GM21423 (cell line): ENCODE measurements around the gene C4orf50.
"Not testable (repeated sequence)": the region's sequence is repeated elsewhere in the genome, so short reads cannot be mapped to it uniquely, and the experiment has no call there.

ENCODE experiments used
- ATAC-seq: cut with Tn5 transposase; IDR thresholded peaks from one replicate; pipeline ENCODE4 v1.9.1; 2021; ENCODE audit warnings: mild to moderate bottlenecking, moderate library complexity; ENCODE audit not compliant: unreplicated experiment

C4orf50 gene

DNA sequence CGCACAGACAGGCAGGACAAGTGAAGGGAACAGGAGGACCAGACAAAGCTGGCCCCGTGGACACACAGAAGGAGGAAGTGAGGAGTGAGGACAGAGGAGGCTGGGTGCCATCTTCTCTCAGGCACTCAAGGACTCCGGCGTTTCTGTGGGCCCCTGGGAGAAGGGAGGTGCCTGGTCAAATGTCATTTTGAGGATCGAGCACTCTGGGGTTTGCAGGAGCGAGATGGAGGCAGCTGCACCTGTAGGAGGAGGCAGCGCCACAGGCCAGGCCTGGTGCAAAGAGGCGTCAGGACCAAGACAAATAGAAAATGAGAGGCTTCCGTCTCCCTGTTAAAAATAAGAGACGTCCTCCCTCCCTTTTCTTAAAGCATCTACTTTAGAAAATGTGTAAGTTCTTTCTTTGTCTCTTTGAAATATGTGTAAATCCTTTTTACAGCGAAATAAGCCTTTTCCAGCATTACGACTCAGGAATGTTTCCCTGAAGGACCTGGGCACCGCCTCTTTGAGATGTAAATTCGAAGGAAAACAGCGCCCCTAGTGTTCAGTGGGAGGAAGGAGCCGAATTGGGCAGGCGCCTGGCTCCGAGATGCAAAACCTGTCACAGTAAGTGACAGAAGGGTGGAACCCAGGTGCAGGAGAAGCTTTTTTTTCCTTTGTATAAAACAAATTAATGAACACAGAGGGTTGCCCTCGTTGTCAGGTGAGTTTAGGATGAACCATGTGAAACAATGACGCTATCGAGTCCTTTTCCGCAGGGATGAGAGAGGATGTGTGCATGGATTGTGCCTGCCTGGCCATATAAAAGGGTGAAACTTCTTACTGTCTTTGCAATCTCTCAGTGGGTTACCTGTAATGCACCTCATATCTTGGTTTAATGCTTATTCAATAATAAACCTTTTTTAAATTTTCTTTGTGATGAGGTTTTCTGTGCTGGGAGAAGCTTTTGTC lies 1.4 kb upstream of the C4orf50 start:
- no peak for ATAC-seq

DNA sequence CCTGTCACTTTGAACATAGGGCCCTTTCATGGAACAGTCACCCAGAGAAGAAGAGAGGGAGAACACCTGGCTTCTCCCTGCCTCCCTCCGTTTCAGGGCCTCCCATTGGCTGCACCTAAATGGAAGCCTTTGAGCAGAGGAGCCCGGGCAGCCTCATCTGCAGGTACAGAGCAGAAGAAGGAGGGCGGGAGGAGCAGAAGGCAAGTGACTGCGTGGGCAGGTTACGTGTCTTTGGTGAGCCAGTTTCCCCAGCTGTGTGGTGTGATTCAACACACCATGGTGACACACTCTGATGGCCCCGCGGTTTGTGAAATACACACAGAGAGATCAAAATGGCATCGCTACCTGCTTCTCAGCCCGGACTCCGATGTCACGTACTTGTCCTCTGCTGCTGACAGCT lies 431 bp downstream of the C4orf50 start:
- ATAC-seq, result no peak

DNA sequence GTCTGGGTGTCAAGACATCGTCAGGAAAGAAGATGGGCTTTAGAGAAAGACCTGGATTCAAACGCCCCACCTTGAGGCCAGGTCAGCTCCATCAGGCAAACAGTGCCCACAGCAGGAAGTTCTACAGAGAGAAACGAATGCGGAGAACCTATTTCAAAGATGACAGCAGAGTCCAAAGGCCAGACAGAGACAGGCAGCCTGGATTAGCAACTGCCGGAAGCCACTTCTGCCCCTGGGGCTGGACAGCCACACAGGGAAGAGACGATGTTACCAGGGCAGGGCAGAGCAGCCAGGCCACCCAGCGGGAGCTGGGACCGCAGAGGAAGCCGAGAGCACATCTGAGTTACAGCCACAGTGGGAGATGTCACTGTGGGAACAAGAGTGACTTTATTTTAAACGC lies 1.2 kb downstream of the C4orf50 start:
- no peak for ATAC-seq

DNA sequence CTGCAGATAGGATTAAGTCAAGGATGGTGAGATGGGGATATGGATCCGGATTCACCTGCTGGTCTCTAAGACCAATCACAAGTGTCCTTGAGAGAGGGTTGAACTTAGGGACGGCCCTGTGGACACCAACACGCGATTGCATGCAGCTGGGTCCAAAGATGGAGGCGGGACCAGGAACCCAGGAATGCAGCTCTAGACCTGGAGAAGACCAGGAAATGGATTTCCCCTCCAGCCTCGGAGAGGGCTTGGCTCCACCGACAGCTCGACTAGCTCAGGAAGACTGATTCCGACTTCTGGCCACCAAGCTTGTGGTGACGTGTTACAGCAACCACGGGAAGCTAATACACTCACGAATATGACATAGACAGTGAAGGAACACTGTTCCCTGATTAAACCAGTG lies 4.7 kb downstream of the C4orf50 start:
- no peak for ATAC-seq

DNA sequence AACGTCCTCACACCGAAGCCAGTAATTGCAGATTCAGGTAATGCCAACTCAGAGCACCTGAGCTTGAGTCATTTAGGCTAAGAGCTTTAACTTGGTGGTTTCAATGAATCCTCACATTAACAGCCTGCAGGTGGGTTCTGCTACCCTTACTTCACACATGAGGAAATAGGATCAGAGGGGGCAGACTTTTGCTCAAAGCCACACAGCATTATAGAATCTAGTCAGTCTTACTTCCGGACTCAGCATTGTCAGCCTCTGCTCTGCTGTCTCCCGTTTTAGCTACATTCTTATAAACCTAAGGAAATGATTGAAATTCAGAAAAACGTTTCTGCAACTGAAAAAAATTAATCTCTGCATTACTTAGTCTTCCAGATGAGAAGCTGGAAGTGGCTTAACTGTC lies 6.0 kb downstream of the C4orf50 start:
- ATAC-seq, result no peak

DNA sequence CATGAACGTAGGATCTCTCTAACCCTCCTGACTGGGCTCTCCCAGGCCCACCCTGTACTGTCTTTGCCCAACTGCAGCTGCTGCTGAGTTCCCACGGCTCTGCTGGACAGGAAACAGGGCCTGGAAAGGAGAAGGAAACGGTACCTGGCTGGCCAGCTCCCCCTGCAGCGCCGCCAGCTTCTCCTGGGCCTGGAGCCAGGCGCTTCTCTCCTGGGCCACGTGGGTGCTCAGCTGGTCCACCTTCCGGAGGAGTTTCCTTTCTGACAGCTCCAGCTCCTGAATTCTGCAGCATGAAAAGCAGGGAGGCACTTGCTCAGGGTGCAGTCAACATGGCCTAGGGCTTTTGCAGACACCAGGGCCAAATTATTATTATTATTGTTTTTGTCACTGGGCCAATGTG lies 6.5 kb downstream of the C4orf50 start:
- no peak for ATAC-seq

DNA sequence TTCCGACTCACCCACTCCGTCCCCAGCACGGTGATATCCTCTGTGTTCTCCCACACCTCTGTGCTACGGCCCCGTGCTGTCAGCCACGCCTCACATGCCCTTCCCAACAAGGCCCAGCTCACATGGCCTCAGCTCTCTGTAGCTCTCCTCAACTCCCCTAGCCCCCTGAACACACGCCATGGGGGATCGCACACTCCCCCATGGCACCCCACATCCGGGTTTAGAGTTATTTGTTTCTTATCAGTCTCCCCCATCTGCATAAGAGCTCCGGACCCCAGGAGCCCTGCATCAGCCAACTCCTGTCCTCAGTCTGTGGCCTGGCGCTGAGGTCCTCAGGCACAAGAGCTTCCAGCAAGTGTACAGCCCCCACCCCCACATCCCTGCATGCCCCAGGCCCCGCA lies 7.0 kb downstream of the C4orf50 start:
- ATAC-seq, result no peak

DNA sequence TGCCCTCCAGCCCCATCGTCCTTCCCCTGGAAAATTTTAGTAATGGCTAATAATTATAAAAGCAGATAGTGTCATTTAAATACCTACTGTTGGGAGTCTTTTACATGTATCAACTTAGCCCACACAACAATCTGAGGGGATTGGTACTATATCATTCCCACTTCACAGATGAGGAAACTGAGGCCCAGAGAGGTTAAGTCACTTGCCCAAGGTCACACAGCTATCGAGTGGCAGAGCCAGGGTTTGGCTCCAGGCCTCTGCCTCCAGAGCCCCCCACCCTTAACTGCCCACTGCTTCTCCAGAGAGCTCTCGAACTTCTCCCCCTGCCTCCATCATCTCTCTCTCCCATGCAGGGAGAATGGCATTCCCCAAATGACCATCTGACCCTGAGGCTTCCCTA lies 7.4 kb downstream of the C4orf50 start:
- ATAC-seq, result no peak

DNA sequence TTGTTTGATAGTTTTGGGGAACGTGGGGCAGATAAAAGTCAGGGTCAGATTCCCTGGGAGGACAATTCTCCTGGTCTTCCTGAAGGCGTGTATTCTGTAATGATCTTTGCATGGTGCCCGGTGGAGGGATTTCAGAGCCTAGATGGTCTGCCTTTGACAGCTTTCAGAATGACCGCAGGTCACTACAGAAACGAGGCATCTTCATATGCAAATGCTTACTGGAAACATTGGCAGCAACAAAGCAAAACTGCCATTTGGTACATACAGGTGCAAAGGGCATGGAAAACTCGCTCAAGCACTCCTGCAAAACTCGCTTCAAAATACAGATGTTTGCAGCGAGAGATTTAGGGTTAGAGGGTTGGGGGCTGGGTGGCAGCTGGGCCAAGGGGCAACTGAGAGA lies 8.8 kb downstream of the C4orf50 start:
- no peak for ATAC-seq

DNA sequence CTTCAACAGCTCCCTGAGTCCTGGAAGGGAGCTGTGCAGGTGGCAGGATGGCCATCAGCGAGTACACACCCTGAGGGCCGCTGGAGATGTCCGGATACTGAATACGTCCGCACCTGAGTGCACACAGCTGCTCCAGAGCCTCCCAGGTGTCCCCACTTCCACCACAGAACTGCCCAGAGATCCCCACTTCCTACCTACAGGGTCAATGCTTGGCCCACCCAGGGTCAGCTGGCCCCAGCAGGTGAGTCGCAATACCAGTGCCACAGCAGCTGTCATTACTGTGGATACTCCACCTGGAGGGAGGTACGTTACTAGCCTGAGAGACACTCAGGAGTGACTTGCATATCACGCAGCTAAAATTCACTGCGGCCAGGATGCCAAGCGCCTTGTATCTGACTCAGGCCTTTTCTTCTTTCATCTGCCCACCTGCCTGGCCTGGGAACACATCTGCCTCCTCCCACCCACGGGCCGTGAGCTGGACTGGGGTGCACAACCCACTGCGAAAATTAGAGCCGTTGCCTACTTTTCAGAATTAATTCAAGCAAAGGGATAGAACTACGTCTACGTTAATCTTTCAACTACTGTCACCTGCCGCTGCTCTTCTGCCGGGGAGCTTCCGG lies 9.4 kb downstream of the C4orf50 start:
- ATAC-seq, result no peak

DNA sequence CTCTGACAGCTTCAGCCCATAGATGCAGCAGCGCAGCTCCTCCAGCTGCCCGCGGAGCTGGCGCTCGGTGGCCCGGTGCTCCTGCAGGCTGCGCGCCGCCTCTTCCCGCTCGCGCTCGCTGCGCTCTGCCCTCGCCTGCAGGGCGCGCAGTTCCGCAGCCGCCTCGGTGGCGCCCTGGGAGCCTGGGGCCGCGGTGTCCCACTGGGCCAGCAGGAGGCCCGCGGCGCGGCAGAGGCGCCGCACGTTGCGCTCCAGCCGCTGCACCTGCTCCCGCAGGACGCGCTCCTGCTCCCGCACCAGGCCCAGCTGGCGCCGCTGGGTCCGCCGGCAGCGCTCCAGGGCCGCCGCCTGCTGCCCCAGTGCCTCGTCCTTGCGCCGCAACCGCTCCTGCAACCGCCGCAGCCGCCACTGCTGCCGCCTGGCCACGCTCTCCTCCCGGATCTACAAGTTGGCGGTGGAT lies 10.1 kb downstream of the C4orf50 start:
- no peak for ATAC-seq

DNA sequence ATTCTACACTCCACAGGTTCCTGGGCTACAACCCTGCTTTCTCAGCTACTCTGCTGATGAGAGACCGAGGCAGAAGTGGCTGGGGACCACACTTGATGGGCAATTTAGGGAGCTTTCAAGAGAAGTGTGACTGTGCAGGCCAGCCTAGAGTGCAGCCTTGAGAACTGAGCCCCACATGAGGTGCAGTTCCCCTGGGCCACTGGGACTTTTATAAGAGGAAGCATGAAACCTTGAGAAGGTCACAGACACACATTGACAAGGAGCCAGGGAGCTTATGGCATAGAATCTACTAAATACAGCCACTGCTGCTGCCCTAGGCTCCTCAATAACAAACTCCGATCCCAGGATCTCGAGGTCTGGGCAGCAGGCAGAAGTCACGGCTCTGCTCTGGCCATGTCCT lies 13.1 kb downstream of the C4orf50 start:
- no peak for ATAC-seq

DNA sequence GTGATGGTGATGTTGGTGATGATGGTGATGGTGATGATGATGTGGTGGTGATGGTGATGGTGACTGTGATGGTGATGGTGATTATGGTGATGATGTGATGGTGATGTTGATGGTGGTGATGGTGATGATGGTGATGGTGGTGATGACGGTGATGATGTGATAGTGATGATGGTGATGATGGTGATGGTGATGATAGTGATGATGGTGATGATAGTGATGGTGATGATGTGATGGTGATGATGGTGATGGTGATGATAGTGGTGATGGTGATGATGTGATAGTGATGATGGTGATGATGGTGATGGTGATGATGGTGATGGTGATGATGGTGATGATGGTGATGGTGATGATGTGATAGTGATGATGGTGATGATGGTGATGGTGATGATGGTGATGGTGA lies 14.7 kb downstream of the C4orf50 start:
- not testable (repeated sequence) for ATAC-seq

DNA sequence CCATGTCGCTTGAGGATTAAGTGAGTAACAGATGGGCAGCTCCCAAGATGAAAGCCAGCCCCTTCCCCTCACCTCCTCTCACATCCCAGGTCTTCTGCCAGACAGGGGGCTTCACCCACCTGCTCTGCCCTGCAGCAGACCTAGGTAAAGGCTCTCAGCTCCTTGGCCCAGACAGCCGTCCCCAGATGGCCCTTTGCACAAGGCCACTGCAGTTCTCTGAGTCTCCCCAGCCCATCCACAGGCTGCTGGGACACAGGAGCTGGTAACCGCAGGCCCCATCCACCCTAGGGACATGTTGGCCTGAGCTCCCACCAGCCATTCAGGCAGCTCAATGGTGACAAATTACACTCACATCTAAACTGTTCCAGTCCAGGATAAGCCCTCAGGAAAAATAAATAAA lies 15.3 kb downstream of the C4orf50 start:
- no peak for ATAC-seq

DNA sequence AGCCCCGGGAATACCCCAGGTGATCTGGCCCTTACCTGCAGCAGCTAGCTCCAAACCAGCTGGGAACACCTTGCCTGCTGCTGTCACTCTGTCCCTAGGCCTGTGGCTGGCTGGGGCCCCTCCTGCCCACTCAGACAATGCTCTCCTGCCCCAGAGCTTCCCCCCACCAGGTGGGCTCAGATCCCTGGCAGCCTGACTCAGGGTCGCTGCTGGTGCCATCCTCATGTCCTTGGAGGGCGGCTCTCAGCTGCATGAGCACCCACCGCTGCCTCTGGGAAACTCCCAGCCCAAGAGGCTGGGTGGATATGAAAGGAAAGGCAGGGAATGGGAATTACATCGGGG lies 15.8 kb downstream of the C4orf50 start:
- no peak for ATAC-seq

DNA sequence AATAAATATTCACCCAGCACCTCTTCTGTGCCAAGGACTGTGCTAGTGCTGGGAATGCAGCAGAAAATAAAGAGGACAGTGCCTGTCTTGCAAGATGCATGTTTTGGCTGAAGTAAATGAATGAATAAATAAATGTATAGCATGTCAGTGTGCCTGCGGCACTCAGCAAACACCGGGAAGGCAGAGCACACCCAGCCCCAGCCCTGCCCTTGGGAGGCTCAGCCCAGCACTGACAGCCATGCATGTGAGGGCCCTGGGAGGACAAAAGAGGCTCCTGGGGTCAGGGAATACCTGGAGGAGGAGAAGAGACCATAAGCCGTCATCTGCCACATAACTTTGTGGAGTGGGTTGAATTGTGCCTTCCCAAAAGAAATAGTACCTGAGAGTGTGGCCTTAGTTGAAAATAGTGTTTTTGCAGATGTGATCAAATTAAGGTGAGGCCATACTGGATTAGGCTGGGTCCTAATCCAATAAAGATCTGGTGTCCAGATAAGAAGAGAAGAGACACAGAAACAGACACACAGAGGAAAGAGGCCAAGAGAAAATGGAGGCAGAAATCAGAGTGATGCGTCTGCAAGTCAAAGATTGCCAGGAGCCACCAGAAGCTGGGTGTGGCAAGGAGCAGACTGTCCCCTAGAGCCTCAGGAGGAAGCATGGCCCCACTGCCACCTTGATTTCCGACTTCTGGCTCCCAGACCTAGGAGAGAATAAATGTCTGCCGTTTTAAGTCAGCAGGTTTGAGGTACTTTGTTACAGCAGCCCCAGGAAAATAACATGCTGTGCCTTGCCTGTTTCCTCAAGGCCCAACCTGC lies 16.3 kb downstream of the C4orf50 start:
- ATAC-seq, result no peak

DNA sequence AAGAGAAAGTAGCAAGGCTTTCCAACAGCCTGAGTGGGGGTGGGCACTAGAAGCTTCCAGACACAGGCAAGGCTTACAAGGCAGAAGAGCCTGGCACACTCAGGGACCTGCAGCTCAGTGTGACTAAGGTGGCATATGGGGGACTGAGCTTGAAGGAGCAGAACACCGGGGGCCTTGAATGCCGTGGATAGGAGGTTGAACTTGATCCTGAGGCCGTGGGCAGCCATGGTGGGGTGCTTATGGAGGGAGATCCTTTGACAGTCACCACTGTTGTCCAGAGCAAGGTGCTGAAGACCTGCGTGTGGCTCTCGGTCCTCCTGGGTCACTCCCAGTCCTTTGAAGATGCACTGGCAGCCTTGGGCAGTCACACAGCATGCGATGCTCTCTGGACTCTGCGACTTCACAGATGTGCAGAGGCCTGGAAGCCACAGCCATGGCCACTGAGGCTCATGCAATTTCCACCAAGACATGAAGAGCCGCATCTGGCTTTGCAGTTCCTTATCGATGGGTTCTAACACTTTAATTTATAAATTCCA lies 18.3 kb downstream of the C4orf50 start:
- ATAC-seq, result no peak

DNA sequence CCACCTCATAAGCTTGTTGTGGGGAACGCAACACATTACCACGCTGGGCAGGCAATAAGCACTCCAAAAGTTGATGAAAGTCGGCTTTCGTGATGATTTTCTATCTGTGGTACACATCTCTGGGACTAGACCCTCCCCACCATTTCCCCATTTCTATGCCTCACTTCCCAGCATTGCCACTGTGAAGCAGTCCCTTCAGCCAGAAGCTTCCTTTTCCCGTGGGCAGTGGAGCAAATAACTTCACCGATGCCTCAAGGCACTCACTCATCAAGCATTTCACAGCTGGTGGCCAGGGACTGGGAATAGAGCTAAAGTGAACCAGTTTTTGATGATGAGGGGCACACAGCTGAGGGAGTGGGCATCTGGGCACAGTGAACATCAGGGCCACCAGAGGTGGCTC lies 18.9 kb downstream of the C4orf50 start:
- no peak for ATAC-seq

DNA sequence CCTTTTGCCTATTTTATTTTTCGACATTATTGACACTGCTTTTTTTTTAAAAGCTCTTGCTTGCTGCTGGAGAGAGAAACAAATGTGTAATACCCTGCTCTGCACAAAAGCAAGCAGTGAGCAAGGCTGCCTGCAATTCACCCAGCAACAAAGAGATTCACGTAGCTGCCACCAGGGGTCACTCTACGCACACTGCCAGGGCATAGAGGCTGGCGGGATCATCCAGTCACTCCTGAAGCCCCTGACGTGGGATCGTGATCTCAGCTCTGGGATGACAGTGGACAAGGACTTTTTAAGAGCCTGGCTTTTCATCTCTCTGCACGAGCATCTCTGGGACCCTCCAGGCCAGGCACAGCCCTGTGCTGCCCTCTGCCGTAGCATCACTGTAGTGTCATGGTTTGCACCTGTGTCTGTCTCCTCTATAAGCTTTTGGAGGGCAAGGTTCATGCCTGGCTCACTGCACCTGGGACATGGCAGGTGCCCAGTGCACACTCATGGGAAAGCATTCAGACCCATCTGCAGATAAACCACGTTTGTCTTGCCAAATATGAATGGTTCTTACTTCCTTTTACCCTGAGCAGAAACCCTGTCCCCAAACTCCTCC lies 19.8 kb downstream of the C4orf50 start:
- ATAC-seq, result peak; percentile 71

DNA sequence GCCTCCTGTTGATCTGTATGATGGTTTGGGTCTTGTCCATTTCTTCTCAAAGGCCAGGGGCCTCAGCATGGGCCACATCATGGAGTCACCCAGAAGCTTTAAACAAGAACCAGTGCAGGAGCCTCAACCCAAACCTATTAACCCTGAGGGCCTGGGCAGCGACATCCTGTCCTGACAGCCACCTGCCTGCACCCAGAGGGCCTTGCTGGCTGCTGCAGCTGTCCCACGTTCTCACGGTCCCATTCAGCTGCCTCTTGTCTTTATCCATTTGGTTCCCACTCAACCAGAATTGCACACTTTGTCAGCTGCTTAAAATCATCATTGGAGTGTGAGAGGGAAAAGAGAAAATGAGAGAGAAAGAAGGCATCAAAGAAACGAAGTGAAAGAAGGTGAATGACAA lies 21.6 kb downstream of the C4orf50 start:
- ATAC-seq, result no peak
